VCaP (cell line): ENCODE results near the gene PRSS53.

ENCODE experiments used
- H3K27ac ChIP-seq: fragments of 450-650 bp; 2 replicates; pipeline ENCODE4 v1.5.1; 2017
- CTCF ChIP-seq: fragments of 450-650 bp; conservative IDR thresholded peaks from 2 replicates; pipeline ENCODE4 v1.5.1; 2017; ENCODE audit warnings: mild to moderate bottlenecking, moderate library complexity

Gene PRSS53

GRCh38 chr16:31127182-31127581, 38.4 kb upstream of the PRSS53 start:
- TF ChIP-seq CTCF = no peak
- H3K27ac ChIP-seq = no peak overlapping the region

GRCh38 chr16:31125844-31126243, 37.1 kb upstream of the PRSS53 start:
- no peak overlapping the region for H3K27ac ChIP-seq
- no peak for TF ChIP-seq CTCF

GRCh38 chr16:31120129-31120528, 31.4 kb upstream of the PRSS53 start:
- TF ChIP-seq CTCF = no peak
- no peak overlapping the region for H3K27ac ChIP-seq

- H3K27ac ChIP-seq = peak overlapping the region; percentile 81
- TF ChIP-seq CTCF = no peak
Measured at GRCh38 chr16:31118223-31119155, 29.7 kb upstream of the PRSS53 start.

- H3K27ac ChIP-seq = peak within 1 kb of the TSS; percentile 81
- TF ChIP-seq CTCF = no peak
Measured at GRCh38 chr16:31117384-31118222, 28.9 kb upstream of the PRSS53 start, which contains the start of gene KAT8. TSS of gene KAT8 (plus strand) at chr16:31117664. CDS start at chr16:31117682, 18 bp downstream.

- H3K27ac ChIP-seq = no peak overlapping the region
- no peak for TF ChIP-seq CTCF
Measured at GRCh38 chr16:31114468-31114867, 25.7 kb upstream of the PRSS53 start.
